K562 (cell line): Measurements from ENCODE around the gene RHBDD1. TPM values are rescaled to one million over a fixed set of nuclear protein-coding genes. Genes with fewer than 3 reads are reported as not detected.

Source experiments
- FOXO4 ChIP-seq: fragments of 450-650 bp; formaldehyde crosslinking; IDR thresholded peaks from 2 replicates; pipeline ENCODE4 v1.4.0; 2020; ENCODE audit warnings: mild to moderate bottlenecking, moderate library complexity
- KLF1 ChIP-seq: fragments of 450-650 bp; IDR thresholded peaks from 2 replicates; pipeline ENCODE4 v1.6.1; 2016; ENCODE audit warnings: missing genetic modification characterization, missing compliant biosample characterization
- MGA ChIP-seq: fragments of 450-650 bp; IDR thresholded peaks from 2 replicates; pipeline ENCODE4 v1.6.1; 2016; ENCODE audit warnings: mild to moderate bottlenecking, moderate library complexity
- SMARCE1 ChIP-seq: fragments of 450-650 bp; IDR thresholded peaks from 2 replicates; pipeline ENCODE4 v1.7.1; 2016; ENCODE audit warnings: mild to moderate bottlenecking
- TCFL5 ChIP-seq: fragments of 250-450 bp; sonication (Bioruptor Pico); conservative IDR thresholded peaks from 2 replicates; pipeline ENCODE4 v1.6.1; 2021; ENCODE audit warnings: mild to moderate bottlenecking, moderate library complexity, matching md5 sums
- TEAD1 ChIP-seq, 2 experiments: fragments of 450-650 bp in 1 of 2; sonication (generic) in 1 of 2; formaldehyde crosslinking; IDR thresholded peaks; 2 replicates each; pipeline versions ENCODE4 v1.4.0 to v1.8.0; 2020 to 2022; ENCODE audit warnings: mild to moderate bottlenecking in 2 of 2, missing genetic modification reagents in 1 of 2
- TFAP4 ChIP-seq: sonication (generic); formaldehyde crosslinking; IDR thresholded peaks from 2 replicates; pipeline ENCODE4 v1.8.0; 2022; ENCODE audit warnings: missing genetic modification reagents, mild to moderate bottlenecking, moderate library complexity, borderline replicate concordance
- U2AF2 ChIP-seq: fragments of 200-400 bp; formaldehyde crosslinking; optimal IDR thresholded peaks from 2 replicates; pipeline ENCODE3; 2017; ENCODE audit warnings: low read depth, mild to moderate bottlenecking, low read length
- ZNF212 ChIP-seq: fragments of 450-650 bp; formaldehyde crosslinking; IDR thresholded peaks from 2 replicates; pipeline ENCODE4 v1.4.0; 2020; ENCODE audit warnings: mild to moderate bottlenecking
- polyA plus RNA-seq, 8 experiments: library from polyadenylated mRNA; depleted of rRNA in 4 of 8; stranded (reverse) in 5 of 8; unstranded in 3 of 8; fragments of >200 nt; fragmentation: Nextera tagmentation in 2 of 8; fragmentation: Illumina TruSeq in 1 of 8; extraction: Ambion mirVana in 2 of 8; extraction: Trizol in 1 of 8; gene quantifications; 2 replicates each; pipeline versions ENCODE4 v1.2.1 to v1.2.3, GENCODE V29; 2011 to 2014; ENCODE audit warnings: inconsistent platforms in 1 of 8, missing spikeins in 1 of 8
- total RNA-seq, 7 experiments: library from RNA; depleted of rRNA in 6 of 7; stranded (reverse); fragments of >200 nt in 6 of 7; fragmentation: Illumina TruSeq in 2 of 7; extraction: Trizol in 2 of 7; gene quantifications; 2 replicates each; pipeline versions ENCODE4 v1.2.1 to v1.2.3, GENCODE V29; 2011 to 2021; ENCODE audit warnings: low replicate concordance in 1 of 7
- TF ChIP-seq, protein P1 (sequence below): sonication (generic); formaldehyde crosslinking; IDR thresholded peaks from 2 replicates; pipeline ENCODE4 v1.8.1; 2023; ENCODE audit warnings: mild to moderate bottlenecking, missing genetic modification reagents

Gene RHBDD1
- total and polyA plus RNA-seq, 9 of the 15 experiments (the other 6 are each of a cell fraction or from before 2014, with no cell fraction given): 4.8 to 34.8 (median 15.6) TPM

- TF ChIP-seq TFAP4 (no peak), TEAD1 (CRISPR knock-in tag; IDR thresholded peaks at IDR 0.05) (0 out of 4 replicates have a peak, but pooled peaks of 1 of the 2 experiments have one; percentile 13), ZNF212 (CRISPR knock-in tag) (no peak), U2AF2 (no peak), KLF1 (no peak), FOXO4 (CRISPR knock-in tag) (no peak), SMARCE1 (peak; percentile 11; the same call in 1 of the 2 replicates), MGA (peak; percentile 88), TCFL5 (CRISPR knock-in tag) (no peak)
- TF ChIP-seq, protein P1, sequence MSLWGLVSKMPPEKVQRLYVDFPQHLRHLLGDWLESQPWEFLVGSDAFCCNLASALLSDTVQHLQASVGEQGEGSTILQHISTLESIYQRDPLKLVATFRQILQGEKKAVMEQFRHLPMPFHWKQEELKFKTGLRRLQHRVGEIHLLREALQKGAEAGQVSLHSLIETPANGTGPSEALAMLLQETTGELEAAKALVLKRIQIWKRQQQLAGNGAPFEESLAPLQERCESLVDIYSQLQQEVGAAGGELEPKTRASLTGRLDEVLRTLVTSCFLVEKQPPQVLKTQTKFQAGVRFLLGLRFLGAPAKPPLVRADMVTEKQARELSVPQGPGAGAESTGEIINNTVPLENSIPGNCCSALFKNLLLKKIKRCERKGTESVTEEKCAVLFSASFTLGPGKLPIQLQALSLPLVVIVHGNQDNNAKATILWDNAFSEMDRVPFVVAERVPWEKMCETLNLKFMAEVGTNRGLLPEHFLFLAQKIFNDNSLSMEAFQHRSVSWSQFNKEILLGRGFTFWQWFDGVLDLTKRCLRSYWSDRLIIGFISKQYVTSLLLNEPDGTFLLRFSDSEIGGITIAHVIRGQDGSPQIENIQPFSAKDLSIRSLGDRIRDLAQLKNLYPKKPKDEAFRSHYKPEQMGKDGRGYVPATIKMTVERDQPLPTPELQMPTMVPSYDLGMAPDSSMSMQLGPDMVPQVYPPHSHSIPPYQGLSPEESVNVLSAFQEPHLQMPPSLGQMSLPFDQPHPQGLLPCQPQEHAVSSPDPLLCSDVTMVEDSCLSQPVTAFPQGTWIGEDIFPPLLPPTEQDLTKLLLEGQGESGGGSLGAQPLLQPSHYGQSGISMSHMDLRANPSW (CRISPR knock-in tag): no peak
Measured at GRCh38 chr2:226837787-226838603, 2.1 kb downstream of the RHBDD1 start (continued).
